ENCODE measurements around the gene ZC3H13.

The ZC3H13 gene

DNA sequence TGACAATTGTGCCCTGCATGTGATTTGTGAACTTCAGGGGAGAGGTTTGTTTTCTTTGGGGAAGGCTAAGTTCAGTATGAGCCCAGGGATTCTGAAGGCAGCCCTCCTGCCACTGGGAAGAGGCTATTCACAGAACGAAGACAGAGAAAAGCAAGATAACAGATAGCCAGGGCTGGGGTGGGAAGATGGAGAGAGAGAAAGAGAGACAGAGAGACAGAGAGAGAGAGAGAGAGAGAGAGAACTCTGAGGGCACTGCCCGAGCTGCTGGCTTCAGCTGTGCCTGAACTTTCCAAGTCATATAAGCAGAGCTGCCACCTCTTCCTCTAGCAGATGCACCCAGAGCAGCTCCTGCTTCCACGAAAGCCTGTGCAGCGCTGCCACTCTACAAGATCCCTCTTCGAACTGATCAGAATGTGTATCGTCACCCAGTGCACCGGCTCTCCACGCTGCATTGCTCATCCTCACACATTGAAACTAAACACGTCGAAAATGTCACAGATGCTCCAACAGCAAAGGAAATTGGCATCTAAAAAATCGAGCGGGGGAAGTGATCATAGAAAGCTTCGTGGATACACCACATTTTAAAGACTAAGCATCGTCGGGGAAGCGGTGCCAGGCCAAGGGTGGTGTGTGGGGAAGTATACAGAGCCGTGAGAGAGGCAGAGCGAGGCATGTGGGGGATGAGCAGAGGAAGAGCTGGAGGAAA is 119.2 kb downstream of the ZC3H13 start:
- DNase-seq, result no peak

DNA sequence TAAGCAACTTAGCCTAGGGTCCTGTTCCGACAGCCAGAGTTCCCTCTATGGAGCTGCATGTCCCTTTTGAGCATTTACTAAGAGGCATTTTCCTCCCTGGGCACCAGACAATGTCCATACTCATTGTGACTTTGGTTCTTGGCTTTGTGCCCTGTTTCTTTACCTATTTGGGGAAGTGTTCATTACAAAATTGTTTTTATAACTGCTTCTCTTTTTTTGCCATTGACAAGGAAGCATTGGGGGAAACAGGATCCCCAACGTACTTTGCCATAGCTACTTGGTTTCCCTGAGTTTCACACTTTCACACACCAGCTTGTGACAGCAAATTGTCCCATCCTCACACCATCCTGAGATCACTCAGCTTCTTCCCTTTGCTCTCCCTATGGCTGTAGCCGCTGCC is 119.9 kb downstream of the ZC3H13 start:
- no peak for DNase-seq

DNA sequence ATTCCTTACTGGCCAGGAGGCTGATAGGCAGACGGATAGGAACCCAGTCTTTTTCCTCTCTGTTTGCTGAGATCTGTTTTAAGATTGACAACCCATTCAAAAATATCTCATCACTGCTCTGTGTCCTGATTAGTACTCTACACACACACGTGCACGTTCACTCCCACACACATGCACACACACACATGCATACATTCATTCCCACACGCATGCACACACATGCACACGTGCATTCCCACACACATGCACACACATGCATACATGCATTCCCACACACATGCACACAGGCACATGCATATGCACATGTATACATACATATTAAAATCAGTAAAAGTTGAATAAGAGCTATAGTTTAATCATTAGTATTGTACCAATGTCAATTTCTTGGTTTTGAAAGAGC is 120.4 kb downstream of the ZC3H13 start:
- no peak for DNase-seq

DNA sequence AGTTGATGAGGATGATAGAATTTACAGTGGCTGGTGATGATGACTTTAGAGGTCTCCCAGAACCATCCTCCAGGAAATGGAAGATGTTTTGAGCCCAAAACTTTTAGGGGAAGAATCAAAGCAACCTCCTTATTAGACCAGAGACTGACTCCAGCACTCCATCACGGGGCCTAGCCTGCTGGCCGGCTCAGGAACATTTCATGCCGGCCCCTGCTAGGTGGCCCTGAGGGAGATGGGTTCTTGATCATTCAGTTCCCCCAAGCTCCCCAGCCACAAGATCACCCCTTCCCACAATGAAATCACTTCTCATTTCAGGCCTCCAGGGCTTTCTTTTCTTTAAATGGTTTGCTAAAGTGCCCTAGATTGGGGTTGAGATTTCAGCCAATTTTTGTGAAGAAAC is 121.3 kb downstream of the ZC3H13 start:
- no peak for DNase-seq

- no peak for DNase-seq
These were observed 122.4 kb downstream of the ZC3H13 start for GRCh38 chr13:45930177-45930576.

DNA sequence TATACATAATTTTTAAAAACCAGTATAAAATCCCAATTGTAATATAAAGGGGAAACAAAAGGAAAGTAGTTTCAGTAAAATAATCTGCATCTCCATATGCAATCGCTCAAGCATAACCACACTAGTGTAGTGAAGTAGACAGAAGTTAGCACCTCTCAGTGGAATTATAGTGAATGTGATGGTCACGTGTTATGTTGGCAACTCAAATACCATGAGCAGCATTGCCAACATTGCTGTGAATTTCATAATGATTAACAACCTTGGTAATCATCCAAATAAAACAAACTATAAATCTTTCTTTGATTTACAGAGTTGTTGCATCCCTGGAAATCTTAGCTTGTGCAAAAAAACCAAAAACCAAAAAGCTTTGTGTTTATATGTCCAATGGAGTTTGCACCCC is 123.7 kb downstream of the ZC3H13 start:
- DNase-seq, result no peak

GRCh38 chr13:45928176-45928575 is 124.4 kb downstream of the ZC3H13 start:
- DNase-seq, result no peak

DNA sequence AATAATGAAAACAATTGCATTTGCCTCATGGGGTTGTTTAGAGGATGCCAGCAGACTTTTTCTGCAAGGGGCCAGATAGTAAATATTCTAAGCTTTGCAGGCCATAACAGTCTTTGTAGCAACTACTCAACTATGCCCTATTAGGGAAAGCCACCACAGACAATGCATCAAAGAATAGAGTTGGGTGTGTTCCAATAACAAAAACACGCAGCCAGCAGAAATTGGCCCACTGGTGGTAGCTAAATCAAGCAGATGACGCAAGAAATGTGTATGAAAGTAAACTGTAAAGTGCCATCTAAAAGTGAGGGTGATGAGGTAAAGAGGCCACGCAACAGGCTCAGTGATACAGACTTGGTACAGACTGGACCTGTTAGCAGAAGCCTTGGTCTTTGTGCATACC is 125.8 kb downstream of the ZC3H13 start:
- no peak for DNase-seq

DNA sequence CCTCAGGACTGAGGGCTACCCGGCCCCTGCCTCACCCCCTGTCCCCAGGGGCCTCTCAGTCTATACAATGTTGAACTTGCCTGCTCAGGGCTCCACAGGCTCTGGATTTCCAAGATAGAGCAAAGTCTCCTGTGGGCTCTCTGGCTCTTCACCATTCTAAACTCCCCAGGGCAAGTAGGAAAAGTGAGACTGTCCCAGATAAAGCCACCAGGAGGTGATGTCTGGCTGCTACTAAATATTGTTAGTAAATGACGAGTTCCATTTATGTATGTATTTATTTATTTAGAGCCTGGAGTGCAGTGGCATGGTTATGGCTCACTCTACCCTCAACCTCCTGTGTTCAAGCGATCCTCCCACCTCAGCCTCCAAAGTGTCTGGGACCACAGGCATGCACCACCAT is 127.4 kb downstream of the ZC3H13 start:
- no peak for DNase-seq

DNA sequence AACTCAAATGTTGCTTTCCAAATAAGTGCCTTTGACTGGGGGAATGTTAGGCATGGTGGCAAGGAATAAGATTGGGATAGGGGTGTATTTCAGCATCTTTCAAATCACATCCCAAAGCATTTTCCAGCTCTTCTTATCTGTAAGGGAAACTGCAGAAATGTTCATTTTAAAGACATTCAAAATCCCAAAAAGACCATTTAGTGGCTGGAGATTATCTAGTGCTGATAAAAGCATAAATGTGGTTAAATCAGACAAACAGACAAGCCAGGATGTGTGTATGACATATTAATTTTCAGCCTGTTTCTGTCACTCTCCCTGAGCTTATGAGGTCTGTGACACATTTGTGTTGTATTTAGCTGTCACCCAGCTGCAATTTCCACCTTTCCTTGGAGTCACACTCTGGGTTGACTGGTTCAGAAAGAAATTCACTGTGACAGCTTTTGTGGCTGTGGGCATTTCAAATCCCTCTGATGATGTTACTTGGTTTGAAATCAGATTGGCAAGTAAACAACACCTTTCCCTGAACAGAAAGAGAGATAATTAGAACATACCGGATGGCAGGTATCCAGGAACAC is 131.3 kb downstream of the ZC3H13 start:
- DNase-seq, result no peak

GRCh38 chr13:45918597-45918996 is 133.9 kb downstream of the ZC3H13 start:
- DNase-seq, result no peak

DNA sequence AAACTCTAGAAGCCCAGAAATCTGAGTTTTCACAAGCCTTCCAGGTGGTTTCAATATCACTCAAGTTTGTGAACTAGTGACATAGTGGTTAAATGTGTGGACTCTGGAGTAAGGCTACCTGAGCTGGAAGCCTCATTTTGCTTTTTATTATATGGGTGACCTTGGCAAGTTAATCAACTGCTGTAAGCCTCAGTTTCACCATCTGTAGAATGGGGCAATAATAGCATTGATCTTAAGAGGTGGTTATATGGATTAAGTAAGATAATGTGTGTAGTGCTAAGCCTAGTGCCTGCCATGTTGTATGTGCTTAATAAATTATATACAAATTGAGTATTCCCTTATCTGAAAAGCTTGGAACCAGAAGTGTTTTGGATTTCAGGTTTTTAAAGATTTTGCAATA is 135.5 kb downstream of the ZC3H13 start:
- DNase-seq, result no peak

- no peak for DNase-seq
These were observed 136.7 kb downstream of the ZC3H13 start for GRCh38 chr13:45915686-45916439.

DNA sequence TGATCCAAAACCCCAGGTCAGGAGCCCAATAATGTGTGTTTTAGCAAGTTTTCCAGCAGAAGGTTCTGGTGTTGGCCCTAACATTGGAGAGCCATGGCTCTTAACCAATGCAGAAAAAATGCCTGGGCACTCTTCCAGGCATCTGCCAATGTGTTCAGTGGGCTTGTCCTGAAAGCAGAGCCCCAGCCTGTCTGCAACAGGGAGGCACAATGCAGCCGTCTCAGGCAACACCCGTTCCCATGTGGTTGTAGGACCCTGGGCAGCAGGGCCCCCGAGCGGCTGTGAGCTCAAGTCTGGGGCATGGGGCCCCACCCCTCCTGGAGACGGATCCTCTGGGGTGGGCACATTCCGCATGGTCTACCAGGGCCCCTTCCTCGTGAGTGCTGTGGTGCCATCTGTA is 142.9 kb downstream of the ZC3H13 start:
- DNase-seq, result no peak

GRCh38 chr13:45909089-45909488 is 143.5 kb downstream of the ZC3H13 start:
- DNase-seq, result no peak

DNA sequence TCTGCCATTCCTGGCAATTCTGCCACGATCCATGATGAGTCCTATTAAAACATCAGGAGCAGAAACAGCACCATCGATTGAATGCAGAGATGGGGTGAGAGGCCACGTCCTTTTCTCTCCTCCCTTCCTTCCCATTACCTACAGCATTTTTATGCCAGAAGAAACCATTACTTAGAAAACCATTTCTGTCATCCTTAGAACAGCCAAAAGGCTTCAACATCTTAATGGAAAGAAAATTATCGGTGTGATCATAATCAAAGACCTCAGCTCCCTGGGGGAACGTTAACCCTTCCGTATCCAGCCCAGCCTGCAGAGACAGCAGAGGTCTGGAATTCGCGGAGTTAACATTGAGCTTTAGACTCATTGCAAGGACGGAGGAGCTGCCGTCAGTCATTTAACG is 145.0 kb downstream of the ZC3H13 start:
- no peak for DNase-seq

Measured in fibroblast of skin of right biceps (primary cell).